MM.1S (cell line): Measurements from ENCODE around the gene CHRDL1.

Experiments
- CTCF ChIP-seq: fragments of 300-600 bp; sonication (generic); IDR thresholded peaks from 2 replicates; pipeline ENCODE4 v1.5.1; 2016; ENCODE audit warnings: antibody characterized with exemption, low read length, mixed read lengths
- EZH2 ChIP-seq: fragments of 300-600 bp; sonication (generic); optimal IDR thresholded peaks from 2 replicates; pipeline ENCODE3; 2017; ENCODE audit warnings: low read depth, mild to moderate bottlenecking, antibody characterized with exemption, low read length, mixed read lengths

GRCh38 chrX:110665223-110666002, 130.2 kb downstream of the CHRDL1 start:
- TF ChIP-seq CTCF (peak; percentile 68), EZH2 (no peak)
